Activated T-cell treated with anti-CD3 and anti-CD28 coated beads, Interleukin-2, amount 50 U/mL, for 4 hours (primary cell): ENCODE measurements around the gene P3H3. TPM values are rescaled to one million over a fixed set of nuclear protein-coding genes. Genes with fewer than 3 reads are reported as not detected.
"Not testable (repeated sequence)": the region's sequence is repeated elsewhere in the genome, so short reads cannot be mapped to it uniquely, and the experiment has no call there.

Source experiments
- ATAC-seq, 2 donors: fragments of 200-7000 bp; cut with Tn5 transposase; one replicate each; pipeline ENCODE4 v1.10.0; 2021
- DNase-seq: peaks from one replicate; pipeline ENCODE4 v3.0.0-alpha.2; 2020
- H3K27me3 Mint-ChIP-seq: one replicate; pipeline ENCODE4 v1.8.0; 2021; ENCODE audit warnings: low read depth, mixed read lengths
- H3K36me3 Mint-ChIP-seq: one replicate; pipeline ENCODE4 v1.8.0; 2022; ENCODE audit warnings: mixed read lengths; ENCODE audit not compliant: insufficient read depth
- H3K4me1 Mint-ChIP-seq: one replicate; pipeline ENCODE4 v1.8.0; 2021; ENCODE audit warnings: low read depth, mixed read lengths
- H3K4me3 Mint-ChIP-seq: one replicate; pipeline ENCODE4 v1.8.0; 2021; ENCODE audit warnings: mild to moderate bottlenecking, moderate library complexity, mixed read lengths
- H3K9me3 Mint-ChIP-seq: one replicate; pipeline ENCODE4 v1.8.0; 2021; ENCODE audit warnings: mixed read lengths
- total RNA-seq, 3 donors: library from RNA; stranded (reverse); gene quantifications; one replicate each; pipeline ENCODE4 v1.2.1, GENCODE V29; 2021

P3H3 gene
- total RNA-seq, 3 donors from 2014 or later, result 0.63 to 0.98 (median 0.83) TPM

DNA sequence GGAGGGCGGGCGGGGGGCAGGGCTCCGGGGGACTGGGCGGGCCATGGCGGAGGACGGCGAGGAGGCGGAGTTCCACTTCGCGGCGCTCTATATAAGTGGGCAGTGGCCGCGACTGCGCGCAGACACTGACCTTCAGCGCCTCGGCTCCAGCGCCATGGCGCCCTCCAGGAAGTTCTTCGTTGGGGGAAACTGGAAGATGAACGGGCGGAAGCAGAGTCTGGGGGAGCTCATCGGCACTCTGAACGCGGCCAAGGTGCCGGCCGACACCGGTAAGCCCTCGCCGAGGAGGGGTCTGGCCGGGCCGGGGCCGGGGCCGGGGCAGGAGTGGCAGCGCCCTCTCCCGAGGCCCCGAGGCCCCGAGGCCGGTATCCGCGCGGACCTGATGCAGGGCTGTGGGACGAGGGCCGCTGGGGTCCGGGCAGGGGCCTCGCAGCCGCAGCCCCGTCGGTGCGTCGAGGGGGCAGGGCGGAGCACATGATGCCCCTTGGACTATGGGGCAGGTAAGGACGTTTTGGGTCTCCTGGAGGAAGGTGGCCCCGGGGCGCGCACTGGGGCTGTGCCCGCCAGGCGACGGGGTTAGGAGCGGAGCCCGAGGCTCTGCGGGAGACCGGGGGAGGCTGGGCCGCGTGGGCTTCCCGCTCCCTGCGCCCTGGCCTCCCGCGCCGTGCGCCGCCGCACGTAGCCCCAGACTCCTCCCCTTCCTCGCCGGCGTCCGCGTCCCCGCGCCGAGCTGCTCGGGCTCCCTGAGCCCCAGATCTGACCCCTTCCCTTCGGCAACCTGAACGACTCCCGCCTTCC is 39.4 kb downstream of the P3H3 start, which contains the start of gene TPI1:
TSS of gene TPI1 (plus strand) at position 119 of the 798 bp plus-strand sequence. CDS start at position 155, 36 bp downstream.
- DNase-seq, result peak; percentile 78
- Mint-ChIP-seq H3K27me3 (no peaks in the 10 kb centered on the region), H3K4me1 (peaks cover 49% of the 10 kb centered on the region), H3K36me3 (peaks cover 47% of the 10 kb centered on the region), H3K4me3 (peak within 1 kb of the TSS; percentile 95), H3K9me3 (no peaks in the 10 kb centered on the region)
- peak; percentile 79 to 81 for ATAC-seq

GRCh38 chr12:6868211-6869048 is 40.2 kb downstream of the P3H3 start:
- H3K36me3 Mint-ChIP-seq, result peaks cover 44% of the 10 kb centered on the region

DNA sequence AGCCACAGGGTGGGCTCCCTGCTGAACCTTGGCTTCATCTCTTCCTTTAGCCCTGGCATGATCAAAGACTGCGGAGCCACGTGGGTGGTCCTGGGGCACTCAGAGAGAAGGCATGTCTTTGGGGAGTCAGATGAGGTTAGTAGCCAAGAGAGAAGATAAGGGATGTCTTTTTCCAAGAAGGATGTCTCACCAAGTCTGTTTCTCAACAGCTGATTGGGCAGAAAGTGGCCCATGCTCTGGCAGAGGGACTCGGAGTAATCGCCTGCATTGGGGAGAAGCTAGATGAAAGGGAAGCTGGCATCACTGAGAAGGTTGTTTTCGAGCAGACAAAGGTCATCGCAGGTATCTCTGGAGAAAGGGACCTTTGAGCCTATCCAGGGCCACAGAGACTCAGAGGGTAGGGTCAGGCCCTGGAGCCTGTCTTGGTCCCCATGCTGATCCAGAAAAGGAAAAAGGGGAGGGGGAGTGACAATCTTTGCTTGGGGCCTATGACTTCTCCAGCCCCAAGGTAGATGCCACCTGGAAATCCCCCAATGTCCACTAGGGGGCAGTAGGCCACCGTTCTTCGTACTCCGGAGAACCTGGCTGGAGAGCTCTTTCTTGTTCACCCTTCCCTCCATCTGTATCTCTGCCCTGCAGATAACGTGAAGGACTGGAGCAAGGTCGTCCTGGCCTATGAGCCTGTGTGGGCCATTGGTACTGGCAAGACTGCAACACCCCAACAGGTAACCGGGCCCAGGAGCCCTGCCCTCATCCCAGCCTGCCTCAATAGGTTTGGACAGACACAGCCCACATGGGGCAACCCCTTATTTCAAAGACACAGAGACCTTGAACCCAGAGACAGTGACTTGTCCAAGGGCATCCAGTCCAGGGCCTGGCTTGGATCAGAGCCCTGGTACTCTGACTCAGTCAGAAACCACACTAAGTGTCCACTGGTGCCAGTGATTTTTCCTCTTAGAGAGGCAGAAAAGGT is 41.1 kb downstream of the P3H3 start:
- Mint-ChIP-seq H3K4me1 (peaks cover 53% of the 10 kb centered on the region), H3K9me3 (no peaks in the 10 kb centered on the region), H3K36me3 (peaks cover 41% of the 10 kb centered on the region), H3K27me3 (no peaks in the 10 kb centered on the region), H3K4me3 (peak overlapping the region; percentile 95)
- DNase-seq (peak; percentile 88), ATAC-seq (no peak)

More at GRCh38 chr12:6868211-6869048, 40.2 kb downstream of the P3H3 start:
- DNase-seq, result peak; percentile 38
- peaks cover 50% of the 10 kb centered on the region for H3K4me1 Mint-ChIP-seq
- peak overlapping the region; percentile 95 for H3K4me3 Mint-ChIP-seq
- H3K9me3 Mint-ChIP-seq, result no peaks in the 10 kb centered on the region
- ATAC-seq, result peak in 1 of 2 donors; percentile 1
- H3K27me3 Mint-ChIP-seq, result no peaks in the 10 kb centered on the region

DNA sequence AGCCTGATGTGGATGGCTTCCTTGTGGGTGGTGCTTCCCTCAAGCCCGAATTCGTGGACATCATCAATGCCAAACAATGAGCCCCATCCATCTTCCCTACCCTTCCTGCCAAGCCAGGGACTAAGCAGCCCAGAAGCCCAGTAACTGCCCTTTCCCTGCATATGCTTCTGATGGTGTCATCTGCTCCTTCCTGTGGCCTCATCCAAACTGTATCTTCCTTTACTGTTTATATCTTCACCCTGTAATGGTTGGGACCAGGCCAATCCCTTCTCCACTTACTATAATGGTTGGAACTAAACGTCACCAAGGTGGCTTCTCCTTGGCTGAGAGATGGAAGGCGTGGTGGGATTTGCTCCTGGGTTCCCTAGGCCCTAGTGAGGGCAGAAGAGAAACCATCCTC is 42.1 kb downstream of the P3H3 start:
- not testable (repeated sequence) for H3K9me3 Mint-ChIP-seq, DNase-seq, ATAC-seq, H3K27me3 Mint-ChIP-seq
- H3K4me3 Mint-ChIP-seq, result peak overlapping the region; percentile 49
- H3K36me3 Mint-ChIP-seq, result peaks cover 33% of the 10 kb centered on the region
- peaks cover 53% of the 10 kb centered on the region for H3K4me1 Mint-ChIP-seq

GRCh38 chr12:6871052-6871957 is 43.1 kb downstream of the P3H3 start:
- no peaks in the 10 kb centered on the region for H3K27me3 Mint-ChIP-seq

GRCh38 chr12:6872073-6873048 is 44.2 kb downstream of the P3H3 start:
- Mint-ChIP-seq H3K4me3 (peak overlapping the region; percentile 92), H3K4me1 (peaks cover 47% of the 10 kb centered on the region), H3K9me3 (no peaks in the 10 kb centered on the region), H3K27me3 (no peaks in the 10 kb centered on the region), H3K36me3 (peaks cover 26% of the 10 kb centered on the region)
- ATAC-seq (peak; percentile 39 to 42), DNase-seq (peak; percentile 82)

More at GRCh38 chr12:6871052-6871957, 43.1 kb downstream of the P3H3 start:
- DNase-seq (no peak), ATAC-seq (no peak)
- Mint-ChIP-seq H3K4me3 (peak overlapping the region; percentile 92), H3K36me3 (peaks cover 26% of the 10 kb centered on the region), H3K9me3 (no peaks in the 10 kb centered on the region), H3K4me1 (peaks cover 53% of the 10 kb centered on the region)

- H3K27me3 Mint-ChIP-seq, result no peaks in the 10 kb centered on the region
- H3K36me3 Mint-ChIP-seq, result peaks cover 26% of the 10 kb centered on the region
- H3K9me3 Mint-ChIP-seq, result no peaks in the 10 kb centered on the region
These were observed 45.1 kb downstream of the P3H3 start, which contains the start of gene SPSB2 for GRCh38 chr12:6873094-6874014. TSS of gene SPSB2 (minus strand) at chr12:6873303. CDS start at chr12:6872901, 402 bp downstream.

DNA sequence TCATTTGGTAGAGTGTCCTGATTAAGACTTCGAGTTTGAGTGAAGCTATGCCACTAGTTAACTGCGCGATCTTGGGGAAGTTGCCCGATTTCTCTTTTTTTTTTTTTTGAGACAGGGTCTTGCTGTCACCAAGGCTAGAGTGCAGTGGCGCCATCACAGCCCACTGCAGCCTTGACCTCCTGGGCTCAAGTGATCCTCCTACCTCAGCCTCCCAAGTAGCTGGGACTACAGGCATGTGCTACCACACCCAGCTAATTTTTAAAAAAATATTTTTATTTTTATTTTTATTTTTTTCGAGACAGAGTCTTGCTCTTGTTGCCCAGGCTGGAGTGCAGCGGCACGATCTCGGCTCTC is 45.8 kb downstream of the P3H3 start:
- Mint-ChIP-seq H3K4me1 (peaks cover 39% of the 10 kb centered on the region), H3K36me3 (peaks cover 21% of the 10 kb centered on the region), H3K4me3 (peak overlapping the region; percentile 92)
- H3K9me3 Mint-ChIP-seq, ATAC-seq, DNase-seq, H3K27me3 Mint-ChIP-seq: not testable (repeated sequence)

More at GRCh38 chr12:6873094-6874014, 45.1 kb downstream of the P3H3 start, which contains the start of gene SPSB2:
- Mint-ChIP-seq H3K4me3 (peak within 1 kb of the TSS; percentile 92), H3K4me1 (peaks cover 45% of the 10 kb centered on the region)
- DNase-seq, result peak; percentile 99
- ATAC-seq, result peak; percentile 81 to 83

GRCh38 chr12:6879824-6880223 is 51.6 kb downstream of the P3H3 start:
- not testable (repeated sequence) for H3K36me3 Mint-ChIP-seq, DNase-seq, ATAC-seq, H3K4me1 Mint-ChIP-seq, H3K9me3 Mint-ChIP-seq, H3K4me3 Mint-ChIP-seq, H3K27me3 Mint-ChIP-seq

DNA sequence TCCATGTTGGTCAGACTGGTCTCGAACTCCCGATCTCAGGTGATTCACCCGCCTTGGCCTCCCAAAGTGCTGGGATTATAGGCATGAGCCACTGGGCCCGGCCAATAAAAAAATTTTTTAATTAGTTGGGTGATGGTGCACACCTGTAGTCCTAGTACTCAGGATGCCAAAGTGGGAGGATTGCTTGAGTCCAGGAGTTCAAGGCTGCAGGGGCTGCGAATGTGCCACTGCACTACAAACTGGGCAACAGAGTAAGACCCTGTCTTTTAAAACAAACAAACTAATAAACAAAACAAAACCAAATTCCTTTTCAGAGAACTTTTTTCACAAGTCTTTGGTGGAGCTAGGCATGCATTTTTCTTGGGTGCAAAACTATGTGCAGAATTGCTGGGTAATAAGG is 55.0 kb downstream of the P3H3 start:
- no peak for DNase-seq
- H3K36me3 Mint-ChIP-seq, result peaks cover 9% of the 10 kb centered on the region
- H3K9me3 Mint-ChIP-seq, result no peaks in the 10 kb centered on the region
- no peak for ATAC-seq
- H3K27me3 Mint-ChIP-seq, result no peaks in the 10 kb centered on the region
- no peaks in the 10 kb centered on the region for H3K4me1 Mint-ChIP-seq
- H3K4me3 Mint-ChIP-seq, result no peak overlapping the region

DNA sequence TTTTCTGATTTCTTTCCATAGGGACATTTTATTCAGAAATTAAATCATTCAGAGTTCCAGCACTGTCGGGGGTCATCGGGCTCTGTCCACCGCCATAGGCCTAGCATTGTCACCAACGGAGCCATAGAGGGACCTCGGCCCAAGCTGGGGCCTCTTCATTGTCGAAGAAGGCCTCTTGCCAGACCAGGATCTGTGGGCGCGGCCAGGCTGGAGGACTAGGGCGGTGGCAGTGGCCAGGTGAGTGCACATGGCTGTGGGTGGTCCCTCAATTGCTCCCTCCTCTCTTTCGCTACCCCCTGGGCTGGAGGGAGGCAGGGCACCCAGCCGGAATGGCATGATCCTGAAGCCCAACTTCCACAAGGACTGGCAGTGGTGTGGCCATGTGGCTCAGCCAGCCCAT is 55.5 kb downstream of the P3H3 start:
- ATAC-seq, result no peak
- H3K9me3 Mint-ChIP-seq, result no peaks in the 10 kb centered on the region
- no peak for DNase-seq
- no peaks in the 10 kb centered on the region for H3K27me3 Mint-ChIP-seq
- H3K36me3 Mint-ChIP-seq, result peaks cover 9% of the 10 kb centered on the region
- no peaks in the 10 kb centered on the region for H3K4me1 Mint-ChIP-seq
- no peak overlapping the region for H3K4me3 Mint-ChIP-seq
